WTC11 (cell line): ENCODE results near the gene CA10. TPM values are rescaled to one million over a fixed set of nuclear protein-coding genes. Genes with fewer than 3 reads are reported as not detected.

Experiments
- ATAC-seq: fragments of 200-7000 bp; cut with Tn5 transposase; 2 replicates; pipeline ENCODE4 v1.10.0; 2021; ENCODE audit warnings: mild to moderate bottlenecking, moderate library complexity
- CTCF ChIA-PET: fragments of 300-600 bp; sonication (Branson Sonifier 250); formaldehyde crosslinking; loops from one replicate; lab custom pipeline; 2021; ENCODE audit warnings: antibody characterized with exemption; lab: Charles Lee
- POLR2A ChIA-PET: fragments of 350-600 bp; sonication (Branson Sonifier 250); formaldehyde crosslinking; loops from one replicate; lab custom pipeline; 2021; ENCODE audit warnings: antibody characterized with exemption; lab: Charles Lee
- DNase-seq: peaks from one replicate; pipeline ENCODE4 v3.0.0; 2021; ENCODE audit warnings: low spot score
- H3K27ac Mint-ChIP-seq: 2 replicates; pipeline ENCODE4 v1.8.0; 2021; ENCODE audit warnings: mixed read lengths
- H3K27me3 Mint-ChIP-seq: 2 replicates; pipeline ENCODE4 v1.8.0; 2021; ENCODE audit warnings: low read depth, mild to moderate bottlenecking, moderate library complexity, mixed read lengths
- H3K36me3 Mint-ChIP-seq: 2 replicates; pipeline ENCODE4 v1.8.0; 2021; ENCODE audit warnings: mixed read lengths
- H3K4me1 Mint-ChIP-seq: 2 replicates; pipeline ENCODE4 v1.8.0; 2022; ENCODE audit warnings: mixed read lengths
- H3K4me3 Mint-ChIP-seq: 2 replicates; pipeline ENCODE4 v1.8.0; 2021; ENCODE audit warnings: mild to moderate bottlenecking, moderate library complexity, mixed read lengths
- H3K9me3 Mint-ChIP-seq: 2 replicates; pipeline ENCODE4 v1.8.0; 2021; ENCODE audit warnings: mixed read lengths
- ETV6 ChIP-seq: sonication (generic); formaldehyde crosslinking; IDR thresholded peaks from 2 replicates; pipeline ENCODE4 v1.8.1; 2022; ENCODE audit warnings: mild to moderate bottlenecking, missing genetic modification reagents
- FOXP1 ChIP-seq: sonication (generic); formaldehyde crosslinking; IDR thresholded peaks from 2 replicates; pipeline ENCODE4 v1.8.0; 2022; ENCODE audit warnings: missing genetic modification reagents, mild to moderate bottlenecking, moderate library complexity, borderline replicate concordance
- IRF2 ChIP-seq: sonication (generic); formaldehyde crosslinking; IDR thresholded peaks from 2 replicates; pipeline ENCODE4 v1.8.0; 2022; ENCODE audit warnings: low read depth, missing genetic modification reagents, borderline replicate concordance
- NFE2L1 ChIP-seq: sonication (generic); formaldehyde crosslinking; IDR thresholded peaks from 2 replicates; pipeline ENCODE4 v1.8.1; 2023; ENCODE audit warnings: missing genetic modification reagents
- PRRX2 ChIP-seq: fragments of 250-450 bp; sonication (Bioruptor Pico); IDR thresholded peaks from 2 replicates; pipeline ENCODE4 v1.8.0; 2021; ENCODE audit warnings: mild to moderate bottlenecking
- SOX15 ChIP-seq: fragments of 250-450 bp; sonication (Bioruptor Pico); IDR thresholded peaks from 2 replicates; pipeline ENCODE4 v1.9.0; 2021; ENCODE audit warnings: mild to moderate bottlenecking
- TEAD1 ChIP-seq: sonication (generic); formaldehyde crosslinking; IDR thresholded peaks from 2 replicates; pipeline ENCODE4 v1.8.0; 2022; ENCODE audit warnings: mild to moderate bottlenecking, missing genetic modification reagents
- ZBTB21 ChIP-seq: sonication (generic); formaldehyde crosslinking; IDR thresholded peaks from 2 replicates; pipeline ENCODE4 v1.8.1; 2023; ENCODE audit warnings: mild to moderate bottlenecking, missing genetic modification reagents, borderline replicate concordance
- ZNF138 ChIP-seq: sonication (generic); formaldehyde crosslinking; conservative IDR thresholded peaks from 2 replicates; pipeline ENCODE4 v1.8.1; 2022; ENCODE audit warnings: mild to moderate bottlenecking, moderate library complexity, missing genetic modification reagents
- ZNF232 ChIP-seq: sonication (generic); formaldehyde crosslinking; IDR thresholded peaks from 2 replicates; pipeline ENCODE4 v1.8.0; 2022; ENCODE audit warnings: mild to moderate bottlenecking, missing genetic modification reagents
- total RNA-seq: library from RNA; stranded (reverse); gene quantifications from 3 replicates; pipeline ENCODE4 v1.2.3, GENCODE V29; 2021
- TF ChIP-seq, protein P1 (sequence below): sonication (generic); formaldehyde crosslinking; IDR thresholded peaks from 2 replicates; pipeline ENCODE4 v1.8.0; 2022; ENCODE audit warnings: mild to moderate bottlenecking, missing genetic modification reagents
- TF ChIP-seq, protein P2 (sequence below): sonication (generic); formaldehyde crosslinking; IDR thresholded peaks from 2 replicates; pipeline ENCODE4 v1.8.0; 2022; ENCODE audit warnings: mild to moderate bottlenecking, missing genetic modification reagents
- TF ChIP-seq, protein P3 (sequence below): sonication (generic); formaldehyde crosslinking; IDR thresholded peaks from 2 replicates; pipeline ENCODE4 v1.8.0; 2023; ENCODE audit warnings: missing genetic modification reagents, mild to moderate bottlenecking, borderline replicate concordance
- TF ChIP-seq, protein P4 (sequence below): fragments of 250-450 bp; sonication (Bioruptor Pico); IDR thresholded peaks from 2 replicates; pipeline ENCODE4 v1.9.0; 2021; ENCODE audit warnings: mild to moderate bottlenecking, borderline replicate concordance
- TF ChIP-seq, protein P5 (sequence below): sonication (generic); formaldehyde crosslinking; IDR thresholded peaks from 2 replicates; pipeline ENCODE4 v1.8.1; 2023; ENCODE audit warnings: mild to moderate bottlenecking, missing genetic modification reagents, borderline replicate concordance
- TF ChIP-seq, protein P6 (sequence below): fragments of 250-450 bp; sonication (Bioruptor Pico); IDR thresholded peaks from 2 replicates; pipeline ENCODE4 v2.1.2; 2022; ENCODE audit warnings: mild to moderate bottlenecking, moderate library complexity
- TF ChIP-seq, protein P7 (sequence below): fragments of 250-450 bp; sonication (Bioruptor Pico); IDR thresholded peaks from 2 replicates; pipeline ENCODE4 v1.9.0; 2021; ENCODE audit warnings: moderate library complexity, mild to moderate bottlenecking, inconsistent platforms, borderline replicate concordance
- TF ChIP-seq, protein P8 (sequence below): sonication (generic); formaldehyde crosslinking; conservative IDR thresholded peaks from 2 replicates; pipeline ENCODE4 v1.8.1; 2023; ENCODE audit warnings: mild to moderate bottlenecking, low read depth, missing genetic modification reagents, moderate library complexity

Gene CA10
- total RNA-seq, 1 experiment from 2014 or later, result 0.90 TPM

DNA sequence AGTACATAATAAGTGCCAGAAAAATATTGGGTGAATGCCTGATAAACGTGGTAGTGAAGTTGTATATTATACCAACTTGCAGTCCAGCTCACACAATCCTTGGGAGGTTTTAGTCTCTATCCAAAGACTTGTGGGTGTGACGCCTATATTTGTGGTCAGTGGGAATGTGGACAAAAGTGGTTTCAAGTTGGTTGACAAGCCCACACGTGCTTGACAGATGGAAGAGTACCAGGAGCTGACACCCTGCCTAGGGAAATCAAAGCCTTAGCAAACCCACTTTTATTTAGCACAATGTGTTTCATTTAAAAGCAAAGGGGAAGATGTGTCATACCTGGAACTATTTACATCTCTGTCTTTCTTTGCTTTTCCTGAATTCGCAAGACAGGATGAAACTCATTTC is 79.0 kb downstream of the CA10 start:
- Mint-ChIP-seq H3K36me3 (peaks cover 45% of the 10 kb centered on the region), H3K4me1 (no peaks in the 10 kb centered on the region), H3K9me3 (peaks cover 63% of the 10 kb centered on the region), H3K27ac (no peak overlapping the region), H3K4me3 (no peak overlapping the region), H3K27me3 (0 out of 2 replicates have a peak, but pooled peaks cover 4% of the 10 kb centered on the region)
- POLR2A ChIA-PET, result no interaction called here
- ATAC-seq (no peak), DNase-seq (no peak)
- CTCF ChIA-PET, result no interaction called here
- TF ChIP-seq, protein P1, sequence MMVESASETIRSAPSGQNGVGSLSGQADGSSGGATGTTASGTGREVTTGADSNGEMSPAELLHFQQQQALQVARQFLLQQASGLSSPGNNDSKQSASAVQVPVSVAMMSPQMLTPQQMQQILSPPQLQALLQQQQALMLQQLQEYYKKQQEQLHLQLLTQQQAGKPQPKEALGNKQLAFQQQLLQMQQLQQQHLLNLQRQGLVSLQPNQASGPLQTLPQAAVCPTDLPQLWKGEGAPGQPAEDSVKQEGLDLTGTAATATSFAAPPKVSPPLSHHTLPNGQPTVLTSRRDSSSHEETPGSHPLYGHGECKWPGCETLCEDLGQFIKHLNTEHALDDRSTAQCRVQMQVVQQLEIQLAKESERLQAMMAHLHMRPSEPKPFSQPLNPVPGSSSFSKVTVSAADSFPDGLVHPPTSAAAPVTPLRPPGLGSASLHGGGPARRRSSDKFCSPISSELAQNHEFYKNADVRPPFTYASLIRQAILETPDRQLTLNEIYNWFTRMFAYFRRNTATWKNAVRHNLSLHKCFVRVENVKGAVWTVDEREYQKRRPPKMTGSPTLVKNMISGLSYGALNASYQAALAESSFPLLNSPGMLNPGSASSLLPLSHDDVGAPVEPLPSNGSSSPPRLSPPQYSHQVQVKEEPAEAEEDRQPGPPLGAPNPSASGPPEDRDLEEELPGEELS (CRISPR knock-in tag), result no peak
- TF ChIP-seq, protein P2, sequence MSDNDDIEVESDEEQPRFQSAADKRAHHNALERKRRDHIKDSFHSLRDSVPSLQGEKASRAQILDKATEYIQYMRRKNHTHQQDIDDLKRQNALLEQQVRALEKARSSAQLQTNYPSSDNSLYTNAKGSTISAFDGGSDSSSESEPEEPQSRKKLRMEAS (CRISPR knock-in tag), result no peak
- TF ChIP-seq ZBTB21 (no peak), ETV6 (CRISPR knock-in tag) (no peak), TEAD1 (no peak), ZNF232 (CRISPR knock-in tag) (no peak), ZNF138 (CRISPR knock-in tag) (no peak), NFE2L1 (CRISPR knock-in tag) (no peak), PRRX2 (CRISPR knock-in tag) (no peak), SOX15 (no peak), FOXP1 (CRISPR knock-in tag) (no peak), IRF2 (CRISPR knock-in tag) (no peak)
- TF ChIP-seq, protein P3, sequence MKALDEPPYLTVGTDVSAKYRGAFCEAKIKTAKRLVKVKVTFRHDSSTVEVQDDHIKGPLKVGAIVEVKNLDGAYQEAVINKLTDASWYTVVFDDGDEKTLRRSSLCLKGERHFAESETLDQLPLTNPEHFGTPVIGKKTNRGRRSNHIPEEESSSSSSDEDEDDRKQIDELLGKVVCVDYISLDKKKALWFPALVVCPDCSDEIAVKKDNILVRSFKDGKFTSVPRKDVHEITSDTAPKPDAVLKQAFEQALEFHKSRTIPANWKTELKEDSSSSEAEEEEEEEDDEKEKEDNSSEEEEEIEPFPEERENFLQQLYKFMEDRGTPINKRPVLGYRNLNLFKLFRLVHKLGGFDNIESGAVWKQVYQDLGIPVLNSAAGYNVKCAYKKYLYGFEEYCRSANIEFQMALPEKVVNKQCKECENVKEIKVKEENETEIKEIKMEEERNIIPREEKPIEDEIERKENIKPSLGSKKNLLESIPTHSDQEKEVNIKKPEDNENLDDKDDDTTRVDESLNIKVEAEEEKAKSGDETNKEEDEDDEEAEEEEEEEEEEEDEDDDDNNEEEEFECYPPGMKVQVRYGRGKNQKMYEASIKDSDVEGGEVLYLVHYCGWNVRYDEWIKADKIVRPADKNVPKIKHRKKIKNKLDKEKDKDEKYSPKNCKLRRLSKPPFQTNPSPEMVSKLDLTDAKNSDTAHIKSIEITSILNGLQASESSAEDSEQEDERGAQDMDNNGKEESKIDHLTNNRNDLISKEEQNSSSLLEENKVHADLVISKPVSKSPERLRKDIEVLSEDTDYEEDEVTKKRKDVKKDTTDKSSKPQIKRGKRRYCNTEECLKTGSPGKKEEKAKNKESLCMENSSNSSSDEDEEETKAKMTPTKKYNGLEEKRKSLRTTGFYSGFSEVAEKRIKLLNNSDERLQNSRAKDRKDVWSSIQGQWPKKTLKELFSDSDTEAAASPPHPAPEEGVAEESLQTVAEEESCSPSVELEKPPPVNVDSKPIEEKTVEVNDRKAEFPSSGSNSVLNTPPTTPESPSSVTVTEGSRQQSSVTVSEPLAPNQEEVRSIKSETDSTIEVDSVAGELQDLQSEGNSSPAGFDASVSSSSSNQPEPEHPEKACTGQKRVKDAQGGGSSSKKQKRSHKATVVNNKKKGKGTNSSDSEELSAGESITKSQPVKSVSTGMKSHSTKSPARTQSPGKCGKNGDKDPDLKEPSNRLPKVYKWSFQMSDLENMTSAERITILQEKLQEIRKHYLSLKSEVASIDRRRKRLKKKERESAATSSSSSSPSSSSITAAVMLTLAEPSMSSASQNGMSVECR (CRISPR knock-in tag), result no peak
- TF ChIP-seq, protein P4, sequence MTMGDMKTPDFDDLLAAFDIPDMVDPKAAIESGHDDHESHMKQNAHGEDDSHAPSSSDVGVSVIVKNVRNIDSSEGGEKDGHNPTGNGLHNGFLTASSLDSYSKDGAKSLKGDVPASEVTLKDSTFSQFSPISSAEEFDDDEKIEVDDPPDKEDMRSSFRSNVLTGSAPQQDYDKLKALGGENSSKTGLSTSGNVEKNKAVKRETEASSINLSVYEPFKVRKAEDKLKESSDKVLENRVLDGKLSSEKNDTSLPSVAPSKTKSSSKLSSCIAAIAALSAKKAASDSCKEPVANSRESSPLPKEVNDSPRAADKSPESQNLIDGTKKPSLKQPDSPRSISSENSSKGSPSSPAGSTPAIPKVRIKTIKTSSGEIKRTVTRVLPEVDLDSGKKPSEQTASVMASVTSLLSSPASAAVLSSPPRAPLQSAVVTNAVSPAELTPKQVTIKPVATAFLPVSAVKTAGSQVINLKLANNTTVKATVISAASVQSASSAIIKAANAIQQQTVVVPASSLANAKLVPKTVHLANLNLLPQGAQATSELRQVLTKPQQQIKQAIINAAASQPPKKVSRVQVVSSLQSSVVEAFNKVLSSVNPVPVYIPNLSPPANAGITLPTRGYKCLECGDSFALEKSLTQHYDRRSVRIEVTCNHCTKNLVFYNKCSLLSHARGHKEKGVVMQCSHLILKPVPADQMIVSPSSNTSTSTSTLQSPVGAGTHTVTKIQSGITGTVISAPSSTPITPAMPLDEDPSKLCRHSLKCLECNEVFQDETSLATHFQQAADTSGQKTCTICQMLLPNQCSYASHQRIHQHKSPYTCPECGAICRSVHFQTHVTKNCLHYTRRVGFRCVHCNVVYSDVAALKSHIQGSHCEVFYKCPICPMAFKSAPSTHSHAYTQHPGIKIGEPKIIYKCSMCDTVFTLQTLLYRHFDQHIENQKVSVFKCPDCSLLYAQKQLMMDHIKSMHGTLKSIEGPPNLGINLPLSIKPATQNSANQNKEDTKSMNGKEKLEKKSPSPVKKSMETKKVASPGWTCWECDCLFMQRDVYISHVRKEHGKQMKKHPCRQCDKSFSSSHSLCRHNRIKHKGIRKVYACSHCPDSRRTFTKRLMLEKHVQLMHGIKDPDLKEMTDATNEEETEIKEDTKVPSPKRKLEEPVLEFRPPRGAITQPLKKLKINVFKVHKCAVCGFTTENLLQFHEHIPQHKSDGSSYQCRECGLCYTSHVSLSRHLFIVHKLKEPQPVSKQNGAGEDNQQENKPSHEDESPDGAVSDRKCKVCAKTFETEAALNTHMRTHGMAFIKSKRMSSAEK (CRISPR knock-in tag), result no peak
- TF ChIP-seq, protein P5, sequence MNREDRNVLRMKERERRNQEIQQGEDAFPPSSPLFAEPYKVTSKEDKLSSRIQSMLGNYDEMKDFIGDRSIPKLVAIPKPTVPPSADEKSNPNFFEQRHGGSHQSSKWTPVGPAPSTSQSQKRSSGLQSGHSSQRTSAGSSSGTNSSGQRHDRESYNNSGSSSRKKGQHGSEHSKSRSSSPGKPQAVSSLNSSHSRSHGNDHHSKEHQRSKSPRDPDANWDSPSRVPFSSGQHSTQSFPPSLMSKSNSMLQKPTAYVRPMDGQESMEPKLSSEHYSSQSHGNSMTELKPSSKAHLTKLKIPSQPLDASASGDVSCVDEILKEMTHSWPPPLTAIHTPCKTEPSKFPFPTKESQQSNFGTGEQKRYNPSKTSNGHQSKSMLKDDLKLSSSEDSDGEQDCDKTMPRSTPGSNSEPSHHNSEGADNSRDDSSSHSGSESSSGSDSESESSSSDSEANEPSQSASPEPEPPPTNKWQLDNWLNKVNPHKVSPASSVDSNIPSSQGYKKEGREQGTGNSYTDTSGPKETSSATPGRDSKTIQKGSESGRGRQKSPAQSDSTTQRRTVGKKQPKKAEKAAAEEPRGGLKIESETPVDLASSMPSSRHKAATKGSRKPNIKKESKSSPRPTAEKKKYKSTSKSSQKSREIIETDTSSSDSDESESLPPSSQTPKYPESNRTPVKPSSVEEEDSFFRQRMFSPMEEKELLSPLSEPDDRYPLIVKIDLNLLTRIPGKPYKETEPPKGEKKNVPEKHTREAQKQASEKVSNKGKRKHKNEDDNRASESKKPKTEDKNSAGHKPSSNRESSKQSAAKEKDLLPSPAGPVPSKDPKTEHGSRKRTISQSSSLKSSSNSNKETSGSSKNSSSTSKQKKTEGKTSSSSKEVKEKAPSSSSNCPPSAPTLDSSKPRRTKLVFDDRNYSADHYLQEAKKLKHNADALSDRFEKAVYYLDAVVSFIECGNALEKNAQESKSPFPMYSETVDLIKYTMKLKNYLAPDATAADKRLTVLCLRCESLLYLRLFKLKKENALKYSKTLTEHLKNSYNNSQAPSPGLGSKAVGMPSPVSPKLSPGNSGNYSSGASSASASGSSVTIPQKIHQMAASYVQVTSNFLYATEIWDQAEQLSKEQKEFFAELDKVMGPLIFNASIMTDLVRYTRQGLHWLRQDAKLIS (CRISPR knock-in tag), result no peak
- TF ChIP-seq, protein P6, sequence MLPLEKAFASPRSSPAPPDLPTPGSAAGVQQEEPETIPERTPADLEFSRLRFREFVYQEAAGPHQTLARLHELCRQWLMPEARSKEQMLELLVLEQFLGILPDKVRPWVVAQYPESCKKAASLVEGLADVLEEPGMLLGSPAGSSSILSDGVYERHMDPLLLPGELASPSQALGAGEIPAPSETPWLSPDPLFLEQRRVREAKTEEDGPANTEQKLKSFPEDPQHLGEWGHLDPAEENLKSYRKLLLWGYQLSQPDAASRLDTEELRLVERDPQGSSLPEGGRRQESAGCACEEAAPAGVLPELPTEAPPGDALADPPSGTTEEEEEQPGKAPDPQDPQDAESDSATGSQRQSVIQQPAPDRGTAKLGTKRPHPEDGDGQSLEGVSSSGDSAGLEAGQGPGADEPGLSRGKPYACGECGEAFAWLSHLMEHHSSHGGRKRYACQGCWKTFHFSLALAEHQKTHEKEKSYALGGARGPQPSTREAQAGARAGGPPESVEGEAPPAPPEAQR (CRISPR knock-in tag), result no peak
- TF ChIP-seq, protein P7, sequence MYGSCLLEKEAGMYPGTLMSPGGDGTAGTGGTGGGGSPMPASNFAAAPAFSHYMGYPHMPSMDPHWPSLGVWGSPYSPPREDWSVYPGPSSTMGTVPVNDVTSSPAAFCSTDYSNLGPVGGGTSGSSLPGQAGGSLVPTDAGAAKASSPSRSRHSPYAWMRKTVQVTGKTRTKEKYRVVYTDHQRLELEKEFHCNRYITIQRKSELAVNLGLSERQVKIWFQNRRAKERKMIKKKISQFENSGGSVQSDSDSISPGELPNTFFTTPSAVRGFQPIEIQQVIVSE (CRISPR knock-in tag), result no peak
- TF ChIP-seq, protein P8, sequence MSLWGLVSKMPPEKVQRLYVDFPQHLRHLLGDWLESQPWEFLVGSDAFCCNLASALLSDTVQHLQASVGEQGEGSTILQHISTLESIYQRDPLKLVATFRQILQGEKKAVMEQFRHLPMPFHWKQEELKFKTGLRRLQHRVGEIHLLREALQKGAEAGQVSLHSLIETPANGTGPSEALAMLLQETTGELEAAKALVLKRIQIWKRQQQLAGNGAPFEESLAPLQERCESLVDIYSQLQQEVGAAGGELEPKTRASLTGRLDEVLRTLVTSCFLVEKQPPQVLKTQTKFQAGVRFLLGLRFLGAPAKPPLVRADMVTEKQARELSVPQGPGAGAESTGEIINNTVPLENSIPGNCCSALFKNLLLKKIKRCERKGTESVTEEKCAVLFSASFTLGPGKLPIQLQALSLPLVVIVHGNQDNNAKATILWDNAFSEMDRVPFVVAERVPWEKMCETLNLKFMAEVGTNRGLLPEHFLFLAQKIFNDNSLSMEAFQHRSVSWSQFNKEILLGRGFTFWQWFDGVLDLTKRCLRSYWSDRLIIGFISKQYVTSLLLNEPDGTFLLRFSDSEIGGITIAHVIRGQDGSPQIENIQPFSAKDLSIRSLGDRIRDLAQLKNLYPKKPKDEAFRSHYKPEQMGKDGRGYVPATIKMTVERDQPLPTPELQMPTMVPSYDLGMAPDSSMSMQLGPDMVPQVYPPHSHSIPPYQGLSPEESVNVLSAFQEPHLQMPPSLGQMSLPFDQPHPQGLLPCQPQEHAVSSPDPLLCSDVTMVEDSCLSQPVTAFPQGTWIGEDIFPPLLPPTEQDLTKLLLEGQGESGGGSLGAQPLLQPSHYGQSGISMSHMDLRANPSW, result no peak
